SK-N-SH treated with all-trans-retinoic acid at 6 μM for 48 hours (cell line): Measurements from ENCODE around the gene SNRPA1.

Experiments used
- ATAC-seq: fragments of 200-7000 bp; cut with Tn5 transposase; 3 replicates; pipeline ENCODE4 v1.9.1; 2020; ENCODE audit warnings: mild to moderate bottlenecking, moderate library complexity
- ARNTL ChIP-seq: fragments of 450-650 bp; formaldehyde crosslinking; IDR thresholded peaks from 2 replicates; pipeline ENCODE4 v1.5.0; 2020; ENCODE audit warnings: low read depth, mild to moderate bottlenecking, moderate library complexity, borderline replicate concordance
- BACH2 ChIP-seq: fragments of 250-450 bp; sonication (Bioruptor Pico); IDR thresholded peaks from 2 replicates; pipeline ENCODE4 v1.9.0; 2021; ENCODE audit warnings: mild to moderate bottlenecking, borderline replicate concordance
- CSDC2 ChIP-seq: fragments of 250-450 bp; sonication (Bioruptor Pico); IDR thresholded peaks from 2 replicates; pipeline ENCODE4 v1.5.0; 2020; ENCODE audit warnings: mild to moderate bottlenecking, moderate library complexity
- ESRRG ChIP-seq: fragments of 250-450 bp; sonication (Bioruptor Pico); IDR thresholded peaks from 2 replicates; pipeline ENCODE4 v1.6.1; 2021; ENCODE audit warnings: mild to moderate bottlenecking
- GLIS3 ChIP-seq: fragments of 250-450 bp; sonication (Bioruptor Pico); IDR thresholded peaks from 2 replicates; pipeline ENCODE4 v1.5.0; 2020; ENCODE audit warnings: mild to moderate bottlenecking, moderate library complexity
- ISL1 ChIP-seq: fragments of 250-450 bp; sonication (Bioruptor Pico); IDR thresholded peaks from 2 replicates; pipeline ENCODE4 v2.1.2; 2022; ENCODE audit warnings: mild to moderate bottlenecking, moderate library complexity
- OSR1 ChIP-seq: fragments of 250-450 bp; sonication (Bioruptor Pico); IDR thresholded peaks from 2 replicates; pipeline ENCODE4 v1.8.0; 2022; ENCODE audit warnings: moderate library complexity, mild to moderate bottlenecking, inconsistent platforms
- PATZ1 ChIP-seq: fragments of 250-450 bp; sonication (Bioruptor Pico); IDR thresholded peaks from 2 replicates; pipeline ENCODE4 v1.8.0; 2020; ENCODE audit warnings: mild to moderate bottlenecking, moderate library complexity, borderline replicate concordance
- PPARA ChIP-seq: fragments of 250-450 bp; sonication (Bioruptor Pico); IDR thresholded peaks from 2 replicates; pipeline ENCODE4 v1.5.0; 2020; ENCODE audit warnings: mild to moderate bottlenecking, borderline replicate concordance
- RARB ChIP-seq: fragments of 250-450 bp; sonication (Bioruptor Pico); IDR thresholded peaks from 2 replicates; pipeline ENCODE4 v1.8.0; 2021; ENCODE audit warnings: mild to moderate bottlenecking, moderate library complexity
- SNAI2 ChIP-seq: fragments of 250-450 bp; sonication (Bioruptor Pico); IDR thresholded peaks from 2 replicates; pipeline ENCODE4 v1.5.0; 2020; ENCODE audit warnings: mild to moderate bottlenecking, moderate library complexity
- TCF4 ChIP-seq: fragments of 250-450 bp; sonication (Bioruptor Pico); IDR thresholded peaks from 2 replicates; pipeline ENCODE4 v1.8.0; 2021; ENCODE audit warnings: mild to moderate bottlenecking, moderate library complexity, borderline replicate concordance
- TSHZ2 ChIP-seq: fragments of 250-450 bp; sonication (Bioruptor Pico); IDR thresholded peaks from 2 replicates; pipeline ENCODE4 v1.5.0; 2020; ENCODE audit warnings: mild to moderate bottlenecking, moderate library complexity
- ZC3H10 ChIP-seq: fragments of 250-450 bp; sonication (Bioruptor Pico); IDR thresholded peaks from 2 replicates; pipeline ENCODE4 v1.5.1; 2021; ENCODE audit warnings: mild to moderate bottlenecking, moderate library complexity
- ZFP3 ChIP-seq: fragments of 250-450 bp; sonication (Bioruptor Pico); IDR thresholded peaks from 2 replicates; pipeline ENCODE4 v1.5.0; 2020; ENCODE audit warnings: mild to moderate bottlenecking, moderate library complexity
- ZFP30 ChIP-seq: fragments of 450-650 bp; formaldehyde crosslinking; IDR thresholded peaks from 2 replicates; pipeline ENCODE4 v1.5.0; 2022; ENCODE audit warnings: mild to moderate bottlenecking, moderate library complexity
- ZNF565 ChIP-seq: fragments of 450-650 bp; formaldehyde crosslinking; conservative IDR thresholded peaks from 2 replicates; pipeline ENCODE4 v1.5.0; 2020; ENCODE audit warnings: low read depth, mild to moderate bottlenecking, moderate library complexity
- ZNF8 ChIP-seq: fragments of 450-650 bp; formaldehyde crosslinking; IDR thresholded peaks from 2 replicates; pipeline ENCODE4 v1.5.0; 2020; ENCODE audit warnings: mild to moderate bottlenecking, moderate library complexity
- TF ChIP-seq, protein P1 (sequence below): fragments of 250-450 bp; sonication (Bioruptor Pico); IDR thresholded peaks from 2 replicates; pipeline ENCODE4 v1.5.1; 2021; ENCODE audit warnings: mild to moderate bottlenecking, moderate library complexity
- TF ChIP-seq, protein P2 (sequence below): fragments of 250-450 bp; sonication (Bioruptor Pico); IDR thresholded peaks from 2 replicates; pipeline ENCODE4 v1.8.0; 2021; ENCODE audit warnings: low read depth, mild to moderate bottlenecking, moderate library complexity, borderline replicate concordance
- TF ChIP-seq, protein P3 (sequence below): fragments of 250-450 bp; sonication (Bioruptor Pico); IDR thresholded peaks from 2 replicates; pipeline ENCODE4 v1.5.1; 2020; ENCODE audit warnings: low read depth, mild to moderate bottlenecking, moderate library complexity

The SNRPA1 gene

DNA sequence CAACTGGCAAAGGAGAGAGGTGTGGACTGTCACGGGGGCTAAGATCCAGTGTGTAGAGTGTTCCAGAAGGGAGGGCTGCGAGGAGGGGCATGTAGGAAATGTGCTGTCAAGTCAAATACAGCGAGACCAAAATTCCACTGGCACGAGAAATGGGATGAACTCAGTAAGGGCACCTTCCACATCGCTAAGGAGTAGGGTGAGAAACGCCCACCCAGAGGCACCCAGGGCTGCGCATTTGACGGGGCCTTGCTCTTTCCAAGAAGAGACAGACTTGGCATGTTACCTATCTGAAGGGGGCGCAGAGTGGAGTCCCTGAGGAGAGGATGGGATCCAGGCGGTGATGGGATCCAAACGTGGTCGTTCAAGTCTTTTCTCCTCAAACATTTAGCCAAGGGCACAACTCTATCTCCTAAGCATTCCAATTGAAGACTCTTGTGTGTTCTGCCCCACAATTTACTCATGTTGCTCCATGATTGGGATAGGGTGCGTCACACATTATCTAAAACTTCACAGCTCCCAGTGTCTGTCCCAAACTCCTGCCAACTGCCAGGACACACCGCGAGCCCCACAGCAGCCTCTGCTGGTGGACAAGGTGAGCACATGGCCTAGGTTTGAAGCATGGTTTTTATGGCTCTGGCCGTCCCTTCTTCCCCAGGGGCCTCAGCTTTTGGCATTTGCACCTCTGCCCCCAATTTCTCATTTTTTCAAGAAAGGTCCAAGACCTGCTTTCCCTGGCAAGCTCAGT, 25.4 kb downstream of the SNRPA1 start:
- peak; percentile 30; the same call in 2 of the 3 replicates for ATAC-seq
- no peak for TF ChIP-seq ZFP3 (CRISPR knock-in tag)
- no peak for TF ChIP-seq TSHZ2 (CRISPR knock-in tag)
- no peak for TF ChIP-seq RARB (CRISPR knock-in tag)
- TF ChIP-seq ZNF8 (CRISPR knock-in tag): no peak
- TF ChIP-seq CSDC2 (CRISPR knock-in tag): no peak
- no peak for TF ChIP-seq ZFP30 (CRISPR knock-in tag)
- TF ChIP-seq ZC3H10 (CRISPR knock-in tag): no peak
- TF ChIP-seq, protein P1, sequence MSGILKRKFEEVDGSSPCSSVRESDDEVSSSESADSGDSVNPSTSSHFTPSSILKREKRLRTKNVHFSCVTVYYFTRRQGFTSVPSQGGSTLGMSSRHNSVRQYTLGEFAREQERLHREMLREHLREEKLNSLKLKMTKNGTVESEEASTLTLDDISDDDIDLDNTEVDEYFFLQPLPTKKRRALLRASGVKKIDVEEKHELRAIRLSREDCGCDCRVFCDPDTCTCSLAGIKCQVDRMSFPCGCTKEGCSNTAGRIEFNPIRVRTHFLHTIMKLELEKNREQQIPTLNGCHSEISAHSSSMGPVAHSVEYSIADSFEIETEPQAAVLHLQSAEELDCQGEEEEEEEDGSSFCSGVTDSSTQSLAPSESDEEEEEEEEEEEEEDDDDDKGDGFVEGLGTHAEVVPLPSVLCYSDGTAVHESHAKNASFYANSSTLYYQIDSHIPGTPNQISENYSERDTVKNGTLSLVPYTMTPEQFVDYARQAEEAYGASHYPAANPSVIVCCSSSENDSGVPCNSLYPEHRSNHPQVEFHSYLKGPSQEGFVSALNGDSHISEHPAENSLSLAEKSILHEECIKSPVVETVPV (CRISPR knock-in tag): no peak
- TF ChIP-seq ARNTL (CRISPR knock-in tag): no peak
- TF ChIP-seq, protein P2, sequence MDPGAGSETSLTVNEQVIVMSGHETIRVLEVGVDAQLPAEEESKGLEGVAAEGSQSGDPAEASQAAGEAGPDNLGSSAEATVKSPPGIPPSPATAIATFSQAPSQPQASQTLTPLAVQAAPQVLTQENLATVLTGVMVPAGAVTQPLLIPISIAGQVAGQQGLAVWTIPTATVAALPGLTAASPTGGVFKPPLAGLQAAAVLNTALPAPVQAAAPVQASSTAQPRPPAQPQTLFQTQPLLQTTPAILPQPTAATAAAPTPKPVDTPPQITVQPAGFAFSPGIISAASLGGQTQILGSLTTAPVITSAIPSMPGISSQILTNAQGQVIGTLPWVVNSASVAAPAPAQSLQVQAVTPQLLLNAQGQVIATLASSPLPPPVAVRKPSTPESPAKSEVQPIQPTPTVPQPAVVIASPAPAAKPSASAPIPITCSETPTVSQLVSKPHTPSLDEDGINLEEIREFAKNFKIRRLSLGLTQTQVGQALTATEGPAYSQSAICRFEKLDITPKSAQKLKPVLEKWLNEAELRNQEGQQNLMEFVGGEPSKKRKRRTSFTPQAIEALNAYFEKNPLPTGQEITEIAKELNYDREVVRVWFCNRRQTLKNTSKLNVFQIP (CRISPR knock-in tag): no peak
- no peak for TF ChIP-seq BACH2
- TF ChIP-seq TCF4 (CRISPR knock-in tag): no peak
- TF ChIP-seq OSR1: no peak
- no peak for TF ChIP-seq PATZ1 (CRISPR knock-in tag)
- no peak for TF ChIP-seq ZNF565 (CRISPR knock-in tag)
- TF ChIP-seq, protein P3, sequence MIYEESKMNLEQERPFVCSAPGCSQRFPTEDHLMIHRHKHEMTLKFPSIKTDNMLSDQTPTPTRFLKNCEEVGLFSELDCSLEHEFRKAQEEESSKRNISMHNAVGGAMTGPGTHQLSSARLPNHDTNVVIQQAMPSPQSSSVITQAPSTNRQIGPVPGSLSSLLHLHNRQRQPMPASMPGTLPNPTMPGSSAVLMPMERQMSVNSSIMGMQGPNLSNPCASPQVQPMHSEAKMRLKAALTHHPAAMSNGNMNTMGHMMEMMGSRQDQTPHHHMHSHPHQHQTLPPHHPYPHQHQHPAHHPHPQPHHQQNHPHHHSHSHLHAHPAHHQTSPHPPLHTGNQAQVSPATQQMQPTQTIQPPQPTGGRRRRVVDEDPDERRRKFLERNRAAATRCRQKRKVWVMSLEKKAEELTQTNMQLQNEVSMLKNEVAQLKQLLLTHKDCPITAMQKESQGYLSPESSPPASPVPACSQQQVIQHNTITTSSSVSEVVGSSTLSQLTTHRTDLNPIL (CRISPR knock-in tag): no peak
- no peak for TF ChIP-seq ESRRG (CRISPR knock-in tag)
- TF ChIP-seq, all 23 proteins: peak for 0

DNA sequence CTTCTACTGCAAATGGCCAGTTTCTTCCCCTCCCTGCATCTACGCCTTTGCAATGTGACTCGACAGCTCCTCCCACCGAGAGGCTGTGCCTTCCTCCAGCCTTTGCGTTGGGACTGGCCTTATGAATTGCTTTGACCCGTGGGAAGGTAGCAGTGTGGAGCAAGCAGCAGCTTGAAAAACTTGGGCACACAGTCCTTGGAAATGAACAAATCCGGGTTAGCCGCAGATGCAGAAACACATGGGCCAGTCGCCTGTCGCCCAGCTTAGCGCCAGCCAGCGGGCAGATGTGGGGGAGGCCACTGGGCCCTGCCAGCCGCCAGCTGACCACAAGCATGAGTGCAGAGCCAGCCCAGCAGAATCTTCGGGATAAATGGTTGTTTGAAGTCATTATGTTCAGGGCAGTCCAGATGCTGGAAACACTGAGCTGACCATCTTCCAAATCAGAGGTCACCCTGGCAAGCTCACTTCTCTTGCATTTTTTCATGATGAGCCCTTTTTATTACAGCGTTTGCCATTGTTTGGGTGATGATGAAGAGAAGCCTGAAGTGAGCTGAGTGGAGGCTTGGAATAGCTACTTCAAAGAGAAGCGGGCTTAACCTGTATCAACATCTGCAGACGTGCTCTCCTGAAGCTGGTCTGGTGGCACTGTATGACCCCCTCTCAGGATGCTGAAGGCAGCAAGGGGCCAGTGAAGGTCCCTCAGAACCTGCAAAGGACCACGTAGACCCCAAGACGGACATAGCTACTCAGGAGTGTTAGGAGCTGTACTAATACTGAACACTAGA, 27.5 kb downstream of the SNRPA1 start:
- ATAC-seq: peak; percentile 58
- TF ChIP-seq TCF4 (CRISPR knock-in tag) (no peak), ZFP3 (CRISPR knock-in tag) (no peak), GLIS3 (CRISPR knock-in tag) (no peak), RARB (CRISPR knock-in tag) (no peak), PPARA (no peak), OSR1 (no peak), ISL1 (CRISPR knock-in tag) (no peak), ZFP30 (CRISPR knock-in tag) (no peak), SNAI2 (CRISPR knock-in tag) (no peak), ZNF8 (CRISPR knock-in tag) (no peak)
- TF ChIP-seq, protein P1 (CRISPR knock-in tag): no peak
